H1 (cell line): ENCODE results near the gene NTMT1. TPM values are rescaled to one million over a fixed set of nuclear protein-coding genes. Genes with fewer than 3 reads are reported as not detected.

ENCODE experiments used
- CTCF ChIA-PET: fragments of 300-600 bp; sonication (Branson Sonifier 250); formaldehyde crosslinking; loops from one replicate; lab custom pipeline; 2021; ENCODE audit not compliant: partially characterized antibody; lab: Charles Lee
- POLR2A ChIA-PET: fragments of 300-600 bp; sonication (Branson Sonifier 250); formaldehyde crosslinking; loops from one replicate; lab custom pipeline; 2021; ENCODE audit warnings: inconsistent platforms; ENCODE audit not compliant: partially characterized antibody; lab: Charles Lee
- DNase-seq, 2 experiments: peaks; one replicate each; pipeline versions ENCODE4 v3.0.0 to v3.0.0-alpha.2; 2010 to 2022; ENCODE audit warnings: low spot score in 2 of 2, low read depth in 1 of 2, mixed read lengths in 1 of 2
- FAIRE-seq: peaks from 2 replicates; lab custom pipeline; 2011; peaks lifted over from hg19 to GRCh38; lab: Jason Lieb, UNC
- H2AFZ ChIP-seq: 2 replicates; pipeline ENCODE4 v1.8.1; 2012; ENCODE audit warnings: low read length, inconsistent platforms
- H2AK5ac ChIP-seq: 2 replicates; pipeline ENCODE4 v1.6.1; 2013; ENCODE audit warnings: low read depth, low read length
- H2BK120ac ChIP-seq: replicated peaks from 2 replicates; pipeline ENCODE3; 2013; ENCODE audit warnings: low read depth, low read length, inconsistent platforms
- H2BK12ac ChIP-seq: 2 replicates; pipeline ENCODE4 v1.6.1; 2013; ENCODE audit warnings: low read depth, low read length
- H2BK15ac ChIP-seq: 2 replicates; pipeline ENCODE4 v1.6.1; 2013; ENCODE audit warnings: low read length
- H2BK20ac ChIP-seq: 2 replicates; pipeline ENCODE4 v1.6.1; 2013; ENCODE audit warnings: low read length
- H2BK5ac ChIP-seq: 2 replicates; pipeline ENCODE4 v1.6.1; 2013; ENCODE audit warnings: low read depth, low read length
- H3K14ac ChIP-seq: 2 replicates; pipeline ENCODE4 v1.6.1; 2013; ENCODE audit warnings: inconsistent platforms; ENCODE audit not compliant: insufficient read length
- H3K18ac ChIP-seq: 2 replicates; pipeline ENCODE4 v1.6.1; 2013; ENCODE audit warnings: low read length; ENCODE audit errors: extremely low read depth
- H3K23ac ChIP-seq: 2 replicates; pipeline ENCODE4 v1.6.1; 2013; ENCODE audit warnings: inconsistent platforms; ENCODE audit not compliant: insufficient read length
- H3K23me2 ChIP-seq: 2 replicates; pipeline ENCODE4 v1.6.1; 2013; ENCODE audit warnings: low read depth, low read length
- H3K27ac ChIP-seq: 2 replicates; pipeline ENCODE4 v1.6.1; 2011; ENCODE audit warnings: low read depth, low read length, inconsistent platforms
- H3K27me3 ChIP-seq, 4 experiments: replicated peaks in 1 of 4; 1 replicate in 1 of 4; 2 replicates in 3 of 4; pipeline versions ENCODE4 v1.6.1 to v1.8.1; 2011 to 2013; ENCODE audit warnings: low read length in 3 of 4, mild to moderate bottlenecking in 3 of 4, inconsistent platforms in 2 of 4, mixed read lengths in 2 of 4, moderate library complexity in 1 of 4; ENCODE audit not compliant: control insufficient read depth in 3 of 4, insufficient read depth in 3 of 4; ENCODE audit errors: extremely low read depth in 1 of 4
- H3K36me3 ChIP-seq, 4 experiments: 2 replicates each; pipeline versions ENCODE4 v1.6.1 to v1.8.1; 2011 to 2013; ENCODE audit warnings: mild to moderate bottlenecking in 4 of 4, low read length in 3 of 4, moderate library complexity in 2 of 4, control low read depth in 1 of 4, inconsistent platforms in 1 of 4; ENCODE audit not compliant: insufficient read depth in 4 of 4, control insufficient read depth in 2 of 4
- H3K4ac ChIP-seq: replicated peaks from 2 replicates; pipeline ENCODE3; 2013; ENCODE audit warnings: low read length, low read depth, mixed read lengths, inconsistent platforms; ENCODE audit not compliant: insufficient read length
- H3K4me1 ChIP-seq, 4 experiments: replicated peaks in 1 of 4; 1 replicate in 1 of 4; 2 replicates in 3 of 4; pipeline versions ENCODE4 v1.6.1 to v1.8.1; 2011 to 2013; ENCODE audit warnings: low read length in 3 of 4, inconsistent platforms in 2 of 4, mixed read lengths in 1 of 4; ENCODE audit not compliant: insufficient read depth in 4 of 4, control insufficient read depth in 3 of 4
- H3K4me2 ChIP-seq, 2 experiments: 2 replicates each; pipeline versions ENCODE4 v1.6.1 to v1.8.1; 2011 to 2013; ENCODE audit warnings: low read depth in 2 of 2, low read length in 2 of 2, control low read depth in 1 of 2, inconsistent platforms in 1 of 2, mild to moderate bottlenecking in 1 of 2; ENCODE audit not compliant: insufficient read depth in 1 of 2
- H3K4me3 ChIP-seq, 4 experiments: fragments of 200-600, 300-600 bp in 1 of 4; sonication (generic), shearing (Covaris generic), sonication (Bioruptor Twin) in 1 of 4; 2 replicates each; pipeline versions ENCODE4 v1.5.1 to v1.8.1; 2011 to 2016; ENCODE audit warnings: low read length in 4 of 4, low read depth in 3 of 4, control low read depth in 2 of 4, inconsistent platforms in 2 of 4, mild to moderate bottlenecking in 2 of 4, mixed read lengths in 1 of 4, moderate library complexity in 1 of 4; ENCODE audit not compliant: insufficient read depth in 2 of 4; ENCODE audit errors: extremely low read depth in 1 of 4
- H3K56ac ChIP-seq: replicated peaks from 2 replicates; pipeline ENCODE3; 2013; ENCODE audit warnings: low read depth, mild to moderate bottlenecking, mixed read lengths, low read length, inconsistent platforms; ENCODE audit not compliant: insufficient read length
- H3K79me1 ChIP-seq: 2 replicates; pipeline ENCODE4 v1.6.1; 2013; ENCODE audit warnings: low read depth, low read length, control low read depth
- H3K79me2 ChIP-seq, 2 experiments: 2 replicates each; pipeline versions ENCODE4 v1.6.1 to v1.8.1; 2012 to 2013; ENCODE audit warnings: low read length in 2 of 2, mild to moderate bottlenecking in 2 of 2, inconsistent platforms in 1 of 2; ENCODE audit not compliant: insufficient read depth in 2 of 2, control insufficient read depth in 1 of 2
- H3K9ac ChIP-seq, 4 experiments: replicated peaks in 1 of 4; 1 replicate in 1 of 4; 2 replicates in 3 of 4; pipeline versions ENCODE4 v1.6.1 to v1.8.1; 2011 to 2013; ENCODE audit warnings: low read depth in 3 of 4, low read length in 3 of 4, control low read depth in 2 of 4, mild to moderate bottlenecking in 2 of 4, moderate library complexity in 2 of 4, inconsistent platforms in 1 of 4; ENCODE audit errors: extremely low read depth in 1 of 4
- H3K9me3 ChIP-seq, 2 experiments: 2 replicates each; pipeline versions ENCODE4 v1.6.1 to v1.8.1; 2012 to 2013; ENCODE audit warnings: mild to moderate bottlenecking in 2 of 2, moderate library complexity in 2 of 2, control low read depth in 1 of 2, inconsistent platforms in 1 of 2, low read depth in 1 of 2, low read length in 1 of 2, mixed read lengths in 1 of 2; ENCODE audit not compliant: insufficient read depth in 2 of 2
- H4K20me1 ChIP-seq, 2 experiments: replicated peaks in 1 of 2; 2 replicates each; pipeline versions ENCODE3 to v1.8.1; 2011 to 2013; ENCODE audit warnings: inconsistent platforms in 2 of 2, low read length in 2 of 2, mild to moderate bottlenecking in 1 of 2; ENCODE audit not compliant: insufficient read depth in 2 of 2, control insufficient read depth in 1 of 2
- H4K5ac ChIP-seq: 2 replicates; pipeline ENCODE4 v1.6.1; 2013; ENCODE audit warnings: low read length, low read depth, mixed read lengths, inconsistent platforms; ENCODE audit not compliant: insufficient read length
- H4K8ac ChIP-seq: 2 replicates; pipeline ENCODE4 v1.8.0; 2013; ENCODE audit warnings: mild to moderate bottlenecking, moderate library complexity, low read length, inconsistent platforms; ENCODE audit not compliant: insufficient read depth; ENCODE audit errors: extremely low read depth
- H4K91ac ChIP-seq: replicated peaks from 2 replicates; pipeline ENCODE3; 2013; ENCODE audit warnings: low read length, mixed read lengths, inconsistent platforms; ENCODE audit not compliant: insufficient read length
- GTF2F1 ChIP-seq: IDR thresholded peaks from 2 replicates; pipeline ENCODE4 v1.6.1; 2012; ENCODE audit warnings: low read depth, low read length, improper control_type of control experiment, borderline replicate concordance
- HDAC6 ChIP-seq: IDR thresholded peaks from one replicate; pipeline ENCODE4 v1.7.1; 2012; ENCODE audit warnings: low read depth, mild to moderate bottlenecking, inconsistent platforms, low read length, moderate library complexity
- JUND ChIP-seq: IDR thresholded peaks from 2 replicates; pipeline ENCODE4 v1.6.1; 2011; ENCODE audit warnings: mild to moderate bottlenecking, improper control_type of control experiment, low read length
- KDM5A ChIP-seq: fragments of 200-600 bp; IDR thresholded peaks from 2 replicates; pipeline ENCODE4 v1.7.1; 2012; ENCODE audit warnings: mild to moderate bottlenecking, low read length, inconsistent platforms, mixed read lengths
- RXRA ChIP-seq: IDR thresholded peaks from 2 replicates; pipeline ENCODE4 v1.6.1; 2011; ENCODE audit warnings: low read depth, mild to moderate bottlenecking, low read length, moderate library complexity; ENCODE audit not compliant: insufficient read depth
- TEAD4 ChIP-seq: IDR thresholded peaks from 2 replicates; pipeline ENCODE4 v1.6.1; 2012; ENCODE audit warnings: low read depth, low read length, inconsistent platforms, mixed read lengths
- WGBS, 2 experiments: shearing (Covaris generic) in 1 of 2; methylation state at CpG; one replicate each; pipeline versions ENCODE4 v1.1.6 to v1.1.7; 2013 to 2015; ENCODE audit warnings: low lambda C conversion rate in 2 of 2, mixed read lengths in 2 of 2, inconsistent platforms in 1 of 2, low coverage in 1 of 2, missing lambda C conversion rate in 1 of 2; ENCODE audit not compliant: insufficient replicate concordance in 2 of 2, insufficient coverage in 1 of 2, insufficient read length in 1 of 2; ENCODE audit errors: extremely low coverage in 1 of 2, missing lambda C conversion rate in 1 of 2; 5-methylcytosine and 5-hydroxymethylcytosine counted together
- polyA plus RNA-seq, 7 experiments: library from polyadenylated mRNA; depleted of rRNA in 3 of 7; stranded (reverse) in 5 of 7; unstranded in 2 of 7; fragments of >200 nt in 5 of 7; fragments of 200-250 nt in 2 of 7; gene quantifications; 1 replicate in 5 of 7; 2 replicates in 1 of 7; 4 replicates in 1 of 7; pipeline versions ENCODE4 v1.2.1 to v1.2.3, GENCODE V29; 2011 to 2013; ENCODE audit warnings: missing spikeins in 2 of 7, mixed read lengths in 2 of 7
- total RNA-seq: library from RNA; stranded (reverse); fragmentation: NEBNext Ultra II Directional; extraction: Animal tissue kit (Norgen Biotek cat#: 25700); gene quantifications from 2 replicates; pipeline ENCODE4 v1.2.1, GENCODE V29; 2021

Gene NTMT1
- total and polyA plus RNA-seq, 2 of the 8 experiments (the other 6 are each of a cell fraction or from before 2014, with no cell fraction given): 66.8 to 70.2 TPM

GRCh38 chr9:129612815-129613519, 13.0 kb upstream of the NTMT1 start:
- no peak overlapping the region for H3K27ac ChIP-seq
- 92% methylated on average over 14 of the region's 15 CpGs; no CpG with 5 or more reads in 1 of the 2 experiments for WGBS, 2 experiments
- no peak overlapping the region for H3K4me3 ChIP-seq
- H2BK5ac ChIP-seq: no peak overlapping the region; the same call in 1 of the 2 replicates
- no peak overlapping the region for H2AFZ ChIP-seq
- no peak overlapping the region for H2BK12ac ChIP-seq
- no peak overlapping the region for H4K8ac ChIP-seq
- 0 out of 2 replicates have a peak overlapping the region, but pooled peaks have one; percentile 61 for H2BK15ac ChIP-seq
- no peak overlapping the region for H4K5ac ChIP-seq
- peaks cover 8% of the 10 kb centered on the region; the same call in 1 of the 2 replicates for H3K23me2 ChIP-seq
- ChIA-PET POLR2A (interaction anchor here (0.6 to 1.0 kb wide), 2 partner anchors 414 to 435 kb away, joined by 3 read pairs; partner anchors contain the start of gene IER5L), CTCF (interaction anchor here (0.7 to 6.2 kb wide), 19 partner anchors 9 to 494 kb away, joined by 3 to 71 read pairs (median 3); partner anchors contain the start of genes C9orf50 and NTMT1)
- H3K79me1 ChIP-seq: no peaks in the 10 kb centered on the region
- DNase-seq (no peak), FAIRE-seq (no peak)
- H3K27me3 ChIP-seq: peaks cover 0 to 7% (median 5%) of the 10 kb centered on the region in 4 experiments; a peak in 5 of 7 replicates
- no peak overlapping the region for H3K4me2 ChIP-seq
- no peak overlapping the region for H3K18ac ChIP-seq
- H3K14ac ChIP-seq: no peak overlapping the region
- H3K4me1 ChIP-seq: peaks cover 0 to 18% (median 8%) of the 10 kb centered on the region in 4 experiments; a peak in 6 of 7 replicates
- no peaks in the 10 kb centered on the region for H3K79me2 ChIP-seq
- H2AK5ac ChIP-seq: no peak overlapping the region; the same call in 1 of the 2 replicates
- no peak overlapping the region for H3K9ac ChIP-seq
- no peak overlapping the region for H3K23ac ChIP-seq
- H3K9me3 ChIP-seq: no peaks in the 10 kb centered on the region
- H3K36me3 ChIP-seq: no peaks in the 10 kb centered on the region
- H3K4ac ChIP-seq: peak overlapping the region; percentile 69
- H4K91ac ChIP-seq: no peak overlapping the region
- H2BK20ac ChIP-seq: no peak overlapping the region
- H3K56ac ChIP-seq: no peak overlapping the region
- H2BK120ac ChIP-seq: no peak overlapping the region
- H4K20me1 ChIP-seq: no peaks in the 10 kb centered on the region
- TF ChIP-seq GTF2F1 (no peak), TEAD4 (no peak), KDM5A (no peak), RXRA (no peak), JUND (no peak), HDAC6 (no peak)
